GDM1 (cell line): Measurements from ENCODE around the gene SNRK.
A peak's percentile ranks its signal among the peaks of the same experiment; 100 is the strongest.

ENCODE experiments used
- DNase-seq: peaks from one replicate; lab custom pipeline; 2025; lab: John Stamatoyannopoulos, UW

SNRK gene, protein sequence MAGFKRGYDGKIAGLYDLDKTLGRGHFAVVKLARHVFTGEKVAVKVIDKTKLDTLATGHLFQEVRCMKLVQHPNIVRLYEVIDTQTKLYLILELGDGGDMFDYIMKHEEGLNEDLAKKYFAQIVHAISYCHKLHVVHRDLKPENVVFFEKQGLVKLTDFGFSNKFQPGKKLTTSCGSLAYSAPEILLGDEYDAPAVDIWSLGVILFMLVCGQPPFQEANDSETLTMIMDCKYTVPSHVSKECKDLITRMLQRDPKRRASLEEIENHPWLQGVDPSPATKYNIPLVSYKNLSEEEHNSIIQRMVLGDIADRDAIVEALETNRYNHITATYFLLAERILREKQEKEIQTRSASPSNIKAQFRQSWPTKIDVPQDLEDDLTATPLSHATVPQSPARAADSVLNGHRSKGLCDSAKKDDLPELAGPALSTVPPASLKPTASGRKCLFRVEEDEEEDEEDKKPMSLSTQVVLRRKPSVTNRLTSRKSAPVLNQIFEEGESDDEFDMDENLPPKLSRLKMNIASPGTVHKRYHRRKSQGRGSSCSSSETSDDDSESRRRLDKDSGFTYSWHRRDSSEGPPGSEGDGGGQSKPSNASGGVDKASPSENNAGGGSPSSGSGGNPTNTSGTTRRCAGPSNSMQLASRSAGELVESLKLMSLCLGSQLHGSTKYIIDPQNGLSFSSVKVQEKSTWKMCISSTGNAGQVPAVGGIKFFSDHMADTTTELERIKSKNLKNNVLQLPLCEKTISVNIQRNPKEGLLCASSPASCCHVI

DNA sequence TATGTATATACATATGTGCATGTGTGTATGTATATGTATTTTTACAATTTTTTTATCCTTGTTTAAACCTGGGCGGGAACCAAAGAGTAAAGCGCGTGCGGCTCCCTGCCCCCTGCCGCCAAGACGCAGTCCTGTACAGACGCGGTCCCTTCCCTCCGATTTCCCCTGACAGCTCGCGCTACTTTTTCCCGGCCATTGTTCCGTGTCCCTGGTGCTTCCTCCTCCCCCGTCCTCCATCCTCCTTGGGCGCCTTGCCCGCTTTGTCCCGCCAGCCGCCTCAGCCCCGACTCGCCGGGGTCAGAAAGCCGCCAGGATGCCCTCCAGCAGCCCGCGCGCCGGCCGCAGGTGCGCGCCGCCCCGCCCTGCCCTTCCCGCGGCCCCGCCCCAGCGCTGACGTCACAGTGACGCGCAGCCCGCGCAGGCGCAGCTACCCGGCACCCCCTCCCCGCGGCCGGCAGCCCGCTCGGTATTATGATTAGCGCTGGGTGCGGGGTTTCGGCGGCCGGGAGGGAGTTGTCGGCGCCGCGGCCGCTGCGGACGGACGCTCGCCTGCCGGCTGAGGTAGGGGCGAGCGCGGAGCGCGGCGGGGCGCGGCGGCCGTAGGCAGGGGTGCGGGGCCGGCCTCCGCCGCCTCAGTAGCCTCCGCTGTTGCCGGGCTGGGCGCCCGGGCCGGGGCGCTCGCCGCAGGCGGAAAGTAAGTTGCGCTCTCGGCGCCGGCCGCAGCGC lies at the start of gene SNRK:
Gene SNRK (plus strand): TSS at position 426 of the 726 bp plus-strand sequence. CDS start 16,664 bp downstream, outside the sequence.
- DNase-seq: peak; percentile 78

DNA sequence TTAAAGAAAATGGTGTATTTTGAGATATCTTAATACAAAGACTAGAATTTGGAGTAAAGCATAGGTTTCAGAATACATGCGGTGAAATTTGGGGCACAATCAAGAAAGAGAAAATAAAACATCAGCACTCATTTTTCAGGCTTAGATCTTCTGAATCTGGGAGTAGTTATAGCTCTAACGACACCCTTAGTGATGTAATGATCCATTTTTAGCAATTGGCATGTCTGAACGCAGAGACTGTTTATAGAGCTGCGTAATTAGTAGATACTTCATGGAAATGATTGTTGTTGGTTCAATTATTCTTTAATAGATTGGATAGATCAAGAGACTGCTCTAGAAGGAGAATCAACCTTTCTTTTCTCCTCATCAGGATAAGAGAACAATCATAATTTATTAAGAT lies 47.5 kb upstream of the SNRK start:
- DNase-seq: no peak

DNA sequence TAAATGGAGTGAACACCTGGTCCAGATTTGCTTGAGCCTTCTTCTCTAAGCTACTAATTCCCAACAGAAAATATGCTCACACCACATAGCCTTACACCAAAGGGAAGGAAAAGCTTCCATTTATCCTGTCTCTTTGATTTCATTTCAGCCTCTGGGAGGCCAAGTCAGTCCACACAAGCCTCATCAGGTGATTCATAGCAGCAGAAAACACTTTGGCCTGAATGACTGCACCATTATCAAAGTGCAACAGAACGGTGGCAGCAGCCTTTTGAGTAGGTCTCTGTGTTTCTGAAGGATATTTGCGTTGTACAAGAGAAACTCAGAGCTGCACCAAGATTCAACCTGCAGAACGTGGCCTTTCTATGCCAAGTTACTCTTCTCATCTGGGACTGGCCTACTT lies 46.6 kb upstream of the SNRK start:
- DNase-seq: no peak

DNA sequence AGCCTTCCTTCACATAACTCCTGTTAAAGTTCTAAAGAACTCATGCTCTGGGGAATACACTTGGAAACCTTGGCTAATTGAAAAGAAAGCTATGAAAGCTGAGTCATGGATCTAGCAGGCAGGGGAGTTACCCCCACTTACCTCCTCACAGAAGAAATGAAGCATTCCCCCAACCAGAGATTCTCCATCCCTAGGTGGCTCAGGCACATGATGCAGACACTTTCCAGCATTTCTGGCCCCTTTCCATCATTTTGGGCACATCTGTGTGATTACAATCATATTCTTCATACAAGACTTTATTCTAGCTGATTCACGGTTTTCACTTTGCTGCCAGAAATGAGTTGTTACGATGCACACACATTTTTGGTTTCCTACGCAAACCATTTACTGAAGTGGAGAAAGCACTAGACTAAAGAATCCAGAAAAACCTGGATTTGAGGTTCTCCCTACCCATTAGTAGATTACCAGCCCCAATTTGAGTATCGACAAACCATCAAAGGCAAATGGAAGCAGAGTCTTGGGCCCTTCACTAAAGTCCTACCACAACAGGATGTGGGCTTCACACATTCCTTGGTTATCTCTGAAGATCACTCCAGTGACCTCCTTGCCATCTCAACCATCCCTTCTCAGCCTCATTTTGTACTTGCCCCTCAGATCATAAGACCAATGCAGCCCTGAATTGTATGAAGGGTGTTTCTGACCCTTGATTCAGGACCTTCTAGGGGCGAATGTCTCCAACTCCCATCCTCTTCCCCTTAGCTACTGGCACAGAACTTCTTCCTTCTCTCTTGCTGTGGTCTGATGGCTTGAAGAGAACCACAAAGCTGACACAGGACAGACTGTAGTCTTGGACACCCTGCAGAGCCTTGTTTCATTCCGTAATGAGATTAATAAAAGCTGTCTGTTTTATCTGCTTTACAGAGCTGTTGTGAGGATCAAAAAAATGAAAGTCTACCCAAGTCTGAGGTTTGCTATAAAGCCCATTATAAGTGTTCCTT lies 42.5 kb upstream of the SNRK start:
- peak; percentile 12 for DNase-seq

DNA sequence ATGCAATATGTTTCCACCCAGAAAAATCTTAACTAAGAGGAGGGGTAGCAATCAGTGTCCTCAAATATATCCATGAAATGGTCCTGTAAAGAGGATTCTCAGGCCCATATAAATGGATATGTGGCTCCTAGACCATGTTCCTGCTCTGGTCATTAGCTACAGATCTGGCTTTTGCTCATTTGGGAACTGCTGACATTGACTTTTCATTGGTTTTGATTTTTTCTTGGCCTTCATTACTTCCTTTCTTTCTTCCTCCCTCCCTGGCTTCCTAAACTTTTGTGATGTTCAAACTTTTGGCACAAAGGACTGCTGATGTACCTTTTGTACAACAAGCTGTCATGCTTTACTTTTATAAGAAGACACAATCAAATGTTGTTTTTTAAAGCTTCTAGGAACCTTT lies 41.6 kb upstream of the SNRK start:
- no peak for DNase-seq

DNA sequence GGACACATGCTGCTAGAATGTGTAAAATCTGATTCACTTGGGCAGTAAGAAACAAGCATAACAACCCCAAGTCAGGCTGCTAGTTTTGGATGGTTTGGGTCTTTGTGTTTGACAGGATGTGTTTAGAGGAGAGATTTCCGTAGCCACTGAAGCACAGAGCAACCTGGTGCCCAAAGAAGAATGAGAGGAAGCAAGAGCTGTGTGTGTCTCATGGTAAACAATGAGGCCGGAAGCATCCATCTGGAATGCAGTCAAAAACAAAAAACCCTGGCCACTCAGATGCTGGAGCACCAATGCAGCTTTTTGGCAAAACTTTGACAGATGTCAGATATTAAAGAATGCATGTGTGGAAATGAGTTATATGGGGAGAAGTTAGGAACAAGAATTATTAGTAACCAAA lies 39.4 kb upstream of the SNRK start:
- DNase-seq: no peak

DNA sequence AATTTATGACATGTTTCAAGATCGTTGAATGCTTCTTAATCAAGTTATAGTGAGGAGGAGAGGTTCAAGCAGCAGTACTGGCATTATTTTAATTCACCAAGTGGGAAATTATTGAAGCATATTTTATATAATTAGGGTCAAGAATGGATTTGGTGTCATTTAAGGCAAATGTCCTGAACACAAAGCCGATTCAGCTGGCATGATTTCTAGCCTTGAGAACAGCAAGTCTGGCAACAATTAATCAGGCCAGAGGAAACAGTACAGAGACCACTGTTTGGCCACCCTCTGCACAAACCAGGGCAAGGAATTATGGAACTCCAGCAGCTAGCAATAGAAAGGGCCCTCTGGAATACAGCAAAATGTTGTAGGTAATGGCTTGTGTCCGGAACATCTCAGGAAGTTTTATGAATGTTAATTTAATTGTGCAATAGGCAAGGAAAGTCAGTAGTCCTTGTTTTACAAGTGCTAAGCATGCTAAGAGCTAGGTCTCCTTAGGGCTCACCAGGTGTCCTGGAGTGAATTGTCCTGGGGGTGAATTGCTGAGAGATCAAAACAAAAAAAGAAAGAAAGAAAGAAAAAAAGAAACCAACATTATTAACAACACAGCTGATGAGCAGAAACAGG lies 38.7 kb upstream of the SNRK start:
- DNase-seq: no peak

DNA sequence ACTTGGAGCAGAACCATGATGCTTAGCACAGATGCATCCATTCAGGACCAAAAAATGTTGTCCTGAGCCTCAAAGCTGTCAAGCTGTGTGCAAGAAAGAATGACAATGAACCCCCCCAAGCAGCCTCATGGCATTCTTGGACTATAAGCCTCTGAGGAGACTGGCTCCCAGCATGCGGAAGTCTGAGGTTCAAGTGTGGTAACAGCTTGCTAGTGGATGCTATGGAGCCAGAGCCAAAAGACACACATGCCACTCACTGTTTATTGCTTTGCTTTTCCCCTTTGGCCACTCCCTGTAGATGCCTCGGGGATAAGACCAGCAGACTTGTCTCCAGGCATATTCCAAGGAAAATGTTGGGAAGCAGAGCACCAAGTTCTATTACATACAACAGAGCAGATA lies 38.2 kb upstream of the SNRK start:
- DNase-seq: no peak

DNA sequence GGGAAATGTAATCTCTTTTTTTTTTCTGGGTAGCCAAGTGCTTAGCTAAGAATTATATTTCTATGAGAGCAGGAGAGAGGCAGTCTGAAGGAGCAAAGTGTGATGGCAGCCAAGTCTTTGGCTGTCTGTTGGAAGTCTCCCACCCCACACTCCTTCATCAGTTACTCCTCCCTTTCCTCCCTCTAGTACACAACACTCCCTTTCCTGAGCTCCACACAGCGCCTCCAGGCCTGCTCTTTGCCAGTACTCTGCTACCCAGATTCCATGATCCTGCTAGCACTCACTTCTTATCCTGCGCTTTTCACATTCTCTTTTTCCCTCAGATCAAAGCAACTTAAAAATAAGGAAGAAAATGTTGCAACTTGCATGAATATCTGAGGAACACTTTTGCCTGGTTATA lies 37.4 kb upstream of the SNRK start:
- DNase-seq: no peak

DNA sequence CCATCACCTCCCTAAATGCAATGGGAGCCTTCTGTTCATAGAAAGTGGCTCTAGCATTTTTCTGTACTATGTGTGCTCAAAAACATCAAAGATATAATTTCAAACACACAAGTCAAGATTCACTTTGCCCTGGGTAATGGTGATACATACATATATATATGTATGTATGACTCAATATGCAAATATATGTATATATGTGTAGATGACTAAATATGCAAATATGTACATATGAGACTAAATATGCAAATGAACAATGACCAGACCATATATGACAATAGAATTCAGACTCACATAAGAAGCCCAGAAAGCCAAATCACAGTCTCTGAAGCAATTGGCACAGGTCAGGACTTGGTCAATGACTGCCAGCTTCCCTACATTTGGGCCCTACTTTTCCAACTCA lies 36.9 kb upstream of the SNRK start:
- no peak for DNase-seq

DNA sequence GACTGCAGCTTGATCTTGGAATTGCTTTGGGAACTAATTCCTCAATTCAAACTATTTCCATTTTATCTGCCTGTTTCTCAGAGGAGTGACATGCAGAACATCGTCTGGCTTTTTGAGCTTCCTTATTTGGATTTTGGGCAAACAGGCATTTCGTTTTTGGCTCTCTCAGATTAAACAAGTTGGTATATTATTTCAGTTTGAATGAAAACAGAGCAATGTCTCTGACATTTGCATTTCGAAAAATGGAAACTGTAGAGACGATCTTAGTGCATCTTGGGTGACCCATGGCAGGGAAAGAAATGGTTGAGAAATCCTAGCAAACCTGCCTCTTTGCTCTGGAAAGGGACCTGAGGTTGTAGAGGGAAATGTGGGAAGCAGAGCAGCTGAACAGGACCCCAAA lies 33.0 kb upstream of the SNRK start:
- DNase-seq: no peak

DNA sequence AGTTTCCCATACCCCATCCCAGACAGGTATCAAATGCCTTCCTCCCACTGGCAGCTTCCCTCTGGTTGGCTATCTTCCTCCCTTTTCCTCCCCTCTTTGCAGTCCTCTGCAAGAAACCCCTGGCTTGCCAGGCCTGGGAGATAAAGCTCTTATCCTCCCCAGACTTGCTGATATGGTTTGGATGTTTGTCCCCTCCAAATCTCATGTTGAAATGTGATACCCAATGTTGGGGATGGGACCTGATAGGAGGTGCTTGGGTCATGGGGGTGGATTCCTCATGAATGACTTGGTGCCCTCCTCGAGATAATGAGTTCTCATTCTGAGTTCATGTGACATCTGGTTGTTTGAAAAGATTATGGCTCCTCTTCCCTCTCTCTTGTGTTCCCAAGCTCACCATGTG lies 32.2 kb upstream of the SNRK start:
- DNase-seq: no peak

DNA sequence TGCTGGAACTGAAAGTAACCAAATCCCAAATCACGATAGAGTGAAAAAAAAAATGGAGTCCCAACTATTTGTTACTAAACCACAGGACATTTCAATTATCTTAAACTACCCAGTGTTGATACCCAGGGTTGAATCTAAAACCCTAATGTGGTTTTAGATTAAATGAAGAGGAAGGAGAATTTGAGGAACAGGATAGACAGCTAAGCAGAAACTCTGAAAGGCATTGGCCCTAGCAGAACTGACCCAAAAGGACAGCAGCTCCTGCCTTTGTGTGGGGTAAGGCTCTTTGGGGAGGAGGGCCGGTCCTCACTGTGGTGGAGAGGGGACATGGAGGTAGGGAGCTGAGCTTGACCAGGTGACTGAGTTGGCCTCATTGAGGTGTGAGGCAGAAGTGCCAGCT lies 30.7 kb upstream of the SNRK start:
- no peak for DNase-seq

DNA sequence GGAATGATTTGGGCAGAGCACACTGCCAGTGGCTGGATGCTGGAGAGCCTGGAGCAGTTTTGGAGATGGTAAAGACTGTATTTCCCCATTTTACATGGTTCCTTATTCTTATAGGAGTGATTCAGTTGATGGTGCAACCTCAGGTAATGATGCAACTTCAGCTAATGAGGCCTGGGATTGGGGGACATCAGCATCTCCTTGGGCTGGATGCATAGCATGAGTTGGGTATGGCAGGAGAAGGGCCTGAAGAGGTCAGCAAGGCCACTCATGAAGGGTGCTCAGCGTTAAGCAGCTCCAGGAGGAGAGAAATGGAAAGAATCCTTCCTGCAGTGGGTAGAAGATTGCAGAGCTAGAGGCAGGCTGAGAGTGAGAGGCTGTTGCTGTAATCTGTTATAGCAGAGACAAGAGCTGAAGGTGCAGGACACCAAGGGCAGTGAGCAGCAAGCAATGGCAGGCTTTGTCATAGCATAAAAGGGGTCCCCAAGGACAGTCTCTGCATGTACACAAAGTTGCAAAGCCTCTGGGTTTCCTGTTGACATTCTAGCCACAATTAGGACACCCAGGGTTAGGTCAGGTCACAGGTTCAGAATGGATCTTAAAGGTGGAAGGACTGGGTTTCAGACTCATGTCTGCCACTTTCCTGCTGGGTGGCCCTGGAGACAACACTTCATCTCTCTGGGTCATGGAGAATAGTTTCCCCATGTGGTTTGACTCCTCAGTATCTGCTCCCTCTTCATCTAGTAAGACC lies 29.5 kb upstream of the SNRK start:
- DNase-seq: no peak

DNA sequence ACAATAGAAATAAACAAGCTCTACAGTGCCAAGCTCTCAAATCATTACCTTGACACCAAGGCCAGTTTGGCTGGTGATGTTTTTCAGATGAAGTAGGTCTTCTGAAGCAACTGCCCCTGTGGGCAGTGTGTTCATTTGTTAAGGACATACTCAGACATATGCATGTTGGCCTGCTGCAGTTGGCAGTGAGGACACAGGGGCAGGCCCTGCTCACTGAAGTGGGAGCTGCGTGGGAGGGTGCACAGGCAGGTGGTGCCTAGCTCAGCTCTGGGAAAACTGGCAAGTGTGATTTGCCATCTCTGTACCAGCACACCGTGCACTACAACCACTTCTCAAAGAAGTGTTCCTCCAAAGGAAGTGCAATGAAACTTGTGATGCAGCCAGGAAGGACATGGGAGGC lies 28.5 kb upstream of the SNRK start:
- DNase-seq: no peak

DNA sequence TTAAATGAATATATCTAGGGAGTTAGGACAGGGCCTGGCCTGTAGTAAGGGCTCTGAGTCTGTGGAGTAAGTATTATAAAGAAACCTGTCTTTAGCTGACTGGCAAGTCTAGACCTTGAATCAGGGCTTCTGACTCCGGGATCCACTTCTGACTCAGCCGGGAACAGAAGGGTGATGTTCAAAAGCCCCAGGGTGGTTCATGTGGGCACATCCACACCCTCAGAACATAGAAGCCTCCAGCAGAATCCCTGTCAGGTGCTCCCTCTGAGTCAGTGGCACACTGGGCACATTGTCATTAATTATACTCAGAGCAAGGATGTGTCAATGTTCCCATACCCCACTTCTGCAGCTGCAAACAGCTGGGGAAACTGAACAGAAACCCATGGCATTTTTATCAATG lies 26.7 kb upstream of the SNRK start:
- DNase-seq: no peak

DNA sequence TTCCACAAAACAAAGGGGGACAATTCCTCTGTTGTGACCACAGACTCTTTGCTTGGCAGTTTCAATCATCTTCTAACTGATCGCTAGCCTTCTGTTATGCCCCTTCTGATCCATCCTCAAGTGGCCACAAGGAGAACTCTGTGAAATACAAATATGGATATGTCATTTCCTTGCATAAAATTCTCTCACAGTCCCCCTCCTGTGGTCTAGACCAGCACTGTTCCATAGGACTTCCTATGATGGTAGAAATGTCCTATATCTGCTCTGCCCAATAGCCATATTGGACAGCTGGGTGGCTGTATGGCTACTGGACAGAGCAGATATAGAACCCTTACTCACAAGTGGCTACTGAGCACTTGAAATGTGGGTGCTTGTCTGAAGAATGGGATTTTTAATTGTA lies 25.9 kb upstream of the SNRK start:
- no peak for DNase-seq

DNA sequence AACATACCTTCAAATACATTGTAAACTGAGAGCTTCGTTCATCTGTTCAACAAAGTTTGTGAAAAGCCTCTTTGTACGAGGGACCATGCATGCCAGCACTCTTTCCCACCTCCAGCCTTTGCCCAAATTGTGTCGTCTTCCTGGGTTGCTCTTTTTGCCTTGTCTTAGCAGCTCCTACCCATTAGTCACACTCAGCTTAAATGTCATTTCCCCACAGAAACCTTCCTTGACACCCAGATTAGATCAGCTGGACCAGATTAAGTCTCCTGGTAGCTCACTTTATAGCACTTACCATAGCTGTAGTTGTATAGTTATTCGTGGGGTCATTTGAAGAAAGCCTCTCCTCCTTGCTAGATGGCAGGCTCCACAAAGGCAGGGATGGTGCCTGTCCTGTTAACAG lies 24.1 kb upstream of the SNRK start:
- DNase-seq: no peak

DNA sequence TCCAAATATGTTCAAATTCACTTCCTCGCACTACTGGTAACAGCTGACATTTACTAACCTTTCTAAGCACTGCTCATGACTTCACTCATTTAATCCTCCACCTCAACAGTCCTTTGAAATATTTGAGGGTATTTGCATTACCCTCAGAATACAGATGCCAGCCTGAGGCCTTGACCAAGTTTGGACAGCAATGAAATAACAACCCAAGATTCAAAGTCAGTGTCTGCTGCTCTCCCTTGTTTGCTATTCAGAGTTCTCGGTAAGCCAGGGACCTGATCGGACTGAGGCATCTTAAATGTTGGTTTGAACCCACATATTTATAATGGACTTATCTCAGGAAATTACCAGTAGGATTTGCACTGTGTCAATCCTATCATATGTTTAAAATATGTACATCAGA lies 19.9 kb upstream of the SNRK start:
- DNase-seq: no peak

DNA sequence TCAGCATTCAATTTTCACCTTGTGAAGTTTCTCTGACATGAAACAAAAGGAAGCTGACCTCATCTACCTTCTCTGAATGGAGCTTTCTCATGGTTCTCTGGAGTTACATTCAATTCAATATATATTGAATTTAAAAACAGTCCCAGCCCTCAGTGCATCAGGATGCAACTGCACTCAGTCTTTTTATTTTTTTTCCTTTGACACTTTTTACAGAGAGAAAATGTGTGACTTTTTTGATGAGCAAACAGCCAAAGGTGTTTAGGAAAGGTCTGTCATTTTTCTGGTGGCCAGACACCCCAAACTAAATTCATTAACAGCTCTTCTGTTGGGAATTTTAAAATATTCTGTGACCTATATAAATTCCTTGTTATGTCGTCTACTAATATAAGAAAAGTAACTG lies 19.3 kb upstream of the SNRK start:
- DNase-seq: no peak
